SK-N-SH treated with all-trans-retinoic acid at 6 μM for 48 hours (cell line): Measurements from ENCODE around the gene CXCL3.

Source experiments
- ATAC-seq: fragments of 200-7000 bp; cut with Tn5 transposase; 3 replicates; pipeline ENCODE4 v1.9.1; 2020; ENCODE audit warnings: mild to moderate bottlenecking, moderate library complexity
- ARNTL ChIP-seq: fragments of 450-650 bp; formaldehyde crosslinking; IDR thresholded peaks from 2 replicates; pipeline ENCODE4 v1.5.0; 2020; ENCODE audit warnings: low read depth, mild to moderate bottlenecking, moderate library complexity, borderline replicate concordance
- BACH2 ChIP-seq: fragments of 250-450 bp; sonication (Bioruptor Pico); IDR thresholded peaks from 2 replicates; pipeline ENCODE4 v1.9.0; 2021; ENCODE audit warnings: mild to moderate bottlenecking, borderline replicate concordance
- CSDC2 ChIP-seq: fragments of 250-450 bp; sonication (Bioruptor Pico); IDR thresholded peaks from 2 replicates; pipeline ENCODE4 v1.5.0; 2020; ENCODE audit warnings: mild to moderate bottlenecking, moderate library complexity
- CSRNP3 ChIP-seq: fragments of 250-450 bp; sonication (Bioruptor Pico); IDR thresholded peaks from 2 replicates; pipeline ENCODE4 v1.5.1; 2021; ENCODE audit warnings: mild to moderate bottlenecking, moderate library complexity
- ESRRG ChIP-seq: fragments of 250-450 bp; sonication (Bioruptor Pico); IDR thresholded peaks from 2 replicates; pipeline ENCODE4 v1.6.1; 2021; ENCODE audit warnings: mild to moderate bottlenecking
- GLIS3 ChIP-seq: fragments of 250-450 bp; sonication (Bioruptor Pico); IDR thresholded peaks from 2 replicates; pipeline ENCODE4 v1.5.0; 2020; ENCODE audit warnings: mild to moderate bottlenecking, moderate library complexity
- ISL1 ChIP-seq: fragments of 250-450 bp; sonication (Bioruptor Pico); IDR thresholded peaks from 2 replicates; pipeline ENCODE4 v2.1.2; 2022; ENCODE audit warnings: mild to moderate bottlenecking, moderate library complexity
- OSR1 ChIP-seq: fragments of 250-450 bp; sonication (Bioruptor Pico); IDR thresholded peaks from 2 replicates; pipeline ENCODE4 v1.8.0; 2022; ENCODE audit warnings: moderate library complexity, mild to moderate bottlenecking, inconsistent platforms
- PATZ1 ChIP-seq: fragments of 250-450 bp; sonication (Bioruptor Pico); IDR thresholded peaks from 2 replicates; pipeline ENCODE4 v1.8.0; 2020; ENCODE audit warnings: mild to moderate bottlenecking, moderate library complexity, borderline replicate concordance
- PPARA ChIP-seq: fragments of 250-450 bp; sonication (Bioruptor Pico); IDR thresholded peaks from 2 replicates; pipeline ENCODE4 v1.5.0; 2020; ENCODE audit warnings: mild to moderate bottlenecking, borderline replicate concordance
- RARB ChIP-seq: fragments of 250-450 bp; sonication (Bioruptor Pico); IDR thresholded peaks from 2 replicates; pipeline ENCODE4 v1.8.0; 2021; ENCODE audit warnings: mild to moderate bottlenecking, moderate library complexity
- SNAI2 ChIP-seq: fragments of 250-450 bp; sonication (Bioruptor Pico); IDR thresholded peaks from 2 replicates; pipeline ENCODE4 v1.5.0; 2020; ENCODE audit warnings: mild to moderate bottlenecking, moderate library complexity
- TSHZ2 ChIP-seq: fragments of 250-450 bp; sonication (Bioruptor Pico); IDR thresholded peaks from 2 replicates; pipeline ENCODE4 v1.5.0; 2020; ENCODE audit warnings: mild to moderate bottlenecking, moderate library complexity
- ZC3H10 ChIP-seq: fragments of 250-450 bp; sonication (Bioruptor Pico); IDR thresholded peaks from 2 replicates; pipeline ENCODE4 v1.5.1; 2021; ENCODE audit warnings: mild to moderate bottlenecking, moderate library complexity
- ZFP3 ChIP-seq: fragments of 250-450 bp; sonication (Bioruptor Pico); IDR thresholded peaks from 2 replicates; pipeline ENCODE4 v1.5.0; 2020; ENCODE audit warnings: mild to moderate bottlenecking, moderate library complexity
- ZFP30 ChIP-seq: fragments of 450-650 bp; formaldehyde crosslinking; IDR thresholded peaks from 2 replicates; pipeline ENCODE4 v1.5.0; 2022; ENCODE audit warnings: mild to moderate bottlenecking, moderate library complexity
- ZNF565 ChIP-seq: fragments of 450-650 bp; formaldehyde crosslinking; conservative IDR thresholded peaks from 2 replicates; pipeline ENCODE4 v1.5.0; 2020; ENCODE audit warnings: low read depth, mild to moderate bottlenecking, moderate library complexity
- ZNF70 ChIP-seq: fragments of 450-650 bp; formaldehyde crosslinking; IDR thresholded peaks from 2 replicates; pipeline ENCODE4 v1.5.0; 2020; ENCODE audit warnings: mild to moderate bottlenecking, moderate library complexity
- ZNF8 ChIP-seq: fragments of 450-650 bp; formaldehyde crosslinking; IDR thresholded peaks from 2 replicates; pipeline ENCODE4 v1.5.0; 2020; ENCODE audit warnings: mild to moderate bottlenecking, moderate library complexity
- TF ChIP-seq, protein P1 (sequence below): fragments of 250-450 bp; sonication (Bioruptor Pico); IDR thresholded peaks from 2 replicates; pipeline ENCODE4 v1.8.0; 2021; ENCODE audit warnings: low read depth, mild to moderate bottlenecking, moderate library complexity, borderline replicate concordance
- TF ChIP-seq, protein P2 (sequence below): fragments of 250-450 bp; sonication (Bioruptor Pico); IDR thresholded peaks from 2 replicates; pipeline ENCODE4 v1.5.1; 2020; ENCODE audit warnings: low read depth, mild to moderate bottlenecking, moderate library complexity

CXCL3 gene

DNA sequence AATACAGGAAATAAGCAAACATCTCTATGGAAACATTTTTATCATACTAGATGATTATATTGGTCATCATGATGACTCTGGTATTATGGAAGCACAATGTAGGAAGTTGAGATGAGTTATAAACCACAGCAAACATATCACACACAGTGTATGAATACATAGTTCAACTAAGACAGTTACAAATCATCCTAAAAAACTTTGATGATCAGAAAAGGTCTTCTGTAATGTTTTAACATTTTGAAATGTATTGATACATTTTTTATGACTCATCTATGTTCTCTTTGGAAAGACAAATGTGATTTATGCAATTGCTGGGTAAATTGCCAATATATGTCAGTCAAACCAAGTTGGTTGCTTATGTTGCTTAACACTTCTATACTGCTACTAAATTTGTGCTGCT lies 4.8 kb downstream of the CXCL3 start:
- no peak for ATAC-seq
- TF ChIP-seq CSRNP3 (no peak), ESRRG (no peak), ZC3H10 (CRISPR knock-in tag) (no peak), TSHZ2 (no peak)
- TF ChIP-seq, protein P1, sequence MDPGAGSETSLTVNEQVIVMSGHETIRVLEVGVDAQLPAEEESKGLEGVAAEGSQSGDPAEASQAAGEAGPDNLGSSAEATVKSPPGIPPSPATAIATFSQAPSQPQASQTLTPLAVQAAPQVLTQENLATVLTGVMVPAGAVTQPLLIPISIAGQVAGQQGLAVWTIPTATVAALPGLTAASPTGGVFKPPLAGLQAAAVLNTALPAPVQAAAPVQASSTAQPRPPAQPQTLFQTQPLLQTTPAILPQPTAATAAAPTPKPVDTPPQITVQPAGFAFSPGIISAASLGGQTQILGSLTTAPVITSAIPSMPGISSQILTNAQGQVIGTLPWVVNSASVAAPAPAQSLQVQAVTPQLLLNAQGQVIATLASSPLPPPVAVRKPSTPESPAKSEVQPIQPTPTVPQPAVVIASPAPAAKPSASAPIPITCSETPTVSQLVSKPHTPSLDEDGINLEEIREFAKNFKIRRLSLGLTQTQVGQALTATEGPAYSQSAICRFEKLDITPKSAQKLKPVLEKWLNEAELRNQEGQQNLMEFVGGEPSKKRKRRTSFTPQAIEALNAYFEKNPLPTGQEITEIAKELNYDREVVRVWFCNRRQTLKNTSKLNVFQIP (CRISPR knock-in tag) = no peak
- TF ChIP-seq, all 23 proteins: peak for 0

GRCh38 chr4:74032064-74032463 lies 6.4 kb downstream of the CXCL3 start:
- ATAC-seq = no peak
- no peak for TF ChIP-seq ESRRG
- no peak for TF ChIP-seq ZNF565 (CRISPR knock-in tag)
- TF ChIP-seq PATZ1 (CRISPR knock-in tag) = no peak
- TF ChIP-seq CSDC2 (CRISPR knock-in tag) = no peak
- TF ChIP-seq BACH2 (CRISPR knock-in tag) = no peak
- TF ChIP-seq PPARA (CRISPR knock-in tag) = no peak
- TF ChIP-seq RARB (CRISPR knock-in tag) = no peak
- no peak for TF ChIP-seq SNAI2
- no peak for TF ChIP-seq ZNF8 (CRISPR knock-in tag)
- TF ChIP-seq, protein P2, sequence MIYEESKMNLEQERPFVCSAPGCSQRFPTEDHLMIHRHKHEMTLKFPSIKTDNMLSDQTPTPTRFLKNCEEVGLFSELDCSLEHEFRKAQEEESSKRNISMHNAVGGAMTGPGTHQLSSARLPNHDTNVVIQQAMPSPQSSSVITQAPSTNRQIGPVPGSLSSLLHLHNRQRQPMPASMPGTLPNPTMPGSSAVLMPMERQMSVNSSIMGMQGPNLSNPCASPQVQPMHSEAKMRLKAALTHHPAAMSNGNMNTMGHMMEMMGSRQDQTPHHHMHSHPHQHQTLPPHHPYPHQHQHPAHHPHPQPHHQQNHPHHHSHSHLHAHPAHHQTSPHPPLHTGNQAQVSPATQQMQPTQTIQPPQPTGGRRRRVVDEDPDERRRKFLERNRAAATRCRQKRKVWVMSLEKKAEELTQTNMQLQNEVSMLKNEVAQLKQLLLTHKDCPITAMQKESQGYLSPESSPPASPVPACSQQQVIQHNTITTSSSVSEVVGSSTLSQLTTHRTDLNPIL (CRISPR knock-in tag) = no peak
- no peak for TF ChIP-seq ZFP30 (CRISPR knock-in tag)
- TF ChIP-seq ISL1 (CRISPR knock-in tag) = no peak
- TF ChIP-seq GLIS3 = no peak
- TF ChIP-seq OSR1 (CRISPR knock-in tag) = no peak
- TF ChIP-seq CSRNP3 = no peak
- TF ChIP-seq ZNF70 (CRISPR knock-in tag) = no peak
- TF ChIP-seq, protein P1 (CRISPR knock-in tag) = no peak
- TF ChIP-seq TSHZ2 = no peak
- no peak for TF ChIP-seq ZFP3
- no peak for TF ChIP-seq ARNTL (CRISPR knock-in tag)
